Activated T-cell treated with anti-CD3 and anti-CD28 coated beads, Interleukin-2, amount 50 U/mL, for 48 hours (primary cell): ENCODE data around the gene SPATC1L.
"Not testable (repeated sequence)": the region's sequence is repeated elsewhere in the genome, so short reads cannot be mapped to it uniquely, and the experiment has no call there.

Experiments used
- DNase-seq, 2 experiments: peaks; one replicate each; pipeline ENCODE4 v3.0.0-alpha.2; 2020

The SPATC1L gene

GRCh38 chr21:46182548-46183336 lies 1.5 kb downstream of the SPATC1L start:
- no peak for DNase-seq

GRCh38 chr21:46181953-46182547 lies 2.2 kb downstream of the SPATC1L start:
- DNase-seq, result no peak

GRCh38 chr21:46181436-46181835 lies 2.8 kb downstream of the SPATC1L start:
- no peak for DNase-seq

GRCh38 chr21:46180778-46181391 lies 3.4 kb downstream of the SPATC1L start:
- DNase-seq, result no peak

- no peak for DNase-seq
Measured at GRCh38 chr21:46180079-46180722, 4.1 kb downstream of the SPATC1L start.

- no peak for DNase-seq
Measured at GRCh38 chr21:46179708-46180078, 4.6 kb downstream of the SPATC1L start.

- DNase-seq, result no peak
Measured at GRCh38 chr21:46178961-46179360, 5.3 kb downstream of the SPATC1L start.

GRCh38 chr21:46176443-46177129 lies 7.7 kb downstream of the SPATC1L start:
- DNase-seq, result not testable (repeated sequence)

GRCh38 chr21:46173573-46173972 lies 10.7 kb downstream of the SPATC1L start:
- DNase-seq, result no peak

- DNase-seq, result no peak
Measured at GRCh38 chr21:46172863-46173528, 11.3 kb downstream of the SPATC1L start.

GRCh38 chr21:46171996-46172862 lies 12.0 kb downstream of the SPATC1L start:
- peak in 1 of 2 experiments; percentile 1 for DNase-seq

- no peak for DNase-seq
Measured at GRCh38 chr21:46171585-46171984, 12.7 kb downstream of the SPATC1L start.

GRCh38 chr21:46170436-46171193 lies 13.6 kb downstream of the SPATC1L start:
- peak in 1 of 2 experiments; percentile 11 for DNase-seq

- DNase-seq, result peak in 1 of 2 experiments; percentile 8
Measured at GRCh38 chr21:46168659-46169386, 15.4 kb downstream of the SPATC1L start.

- peak in 1 of 2 experiments; percentile 7 for DNase-seq
Measured at GRCh38 chr21:46168238-46168637, 16.0 kb downstream of the SPATC1L start.

GRCh38 chr21:46165098-46165497 lies 19.2 kb downstream of the SPATC1L start:
- DNase-seq, result no peak

- no peak for DNase-seq
Measured at GRCh38 chr21:46163380-46163779, 20.9 kb downstream of the SPATC1L start.

- DNase-seq, result no peak
Measured at GRCh38 chr21:46161633-46162592, 22.3 kb downstream of the SPATC1L start.
